Anterior cingulate cortex (tissue), 58 donors: Measurements from ENCODE around the gene SFSWAP.
"Not testable (repeated sequence)": the region's sequence is repeated elsewhere in the genome, so short reads cannot be mapped to it uniquely, and the experiment has no call there.

Experiments
- DNase-seq, 58 donors: peaks; one replicate each; lab custom pipeline; 2025; lab: John Stamatoyannopoulos, UW

SFSWAP gene

GRCh38 chr12:131732996-131733615 lies 22.2 kb downstream of the SFSWAP start:
- no peak for DNase-seq

GRCh38 chr12:131733874-131734273 lies 23.0 kb downstream of the SFSWAP start:
- no peak for DNase-seq

- no peak for DNase-seq
These were observed 23.7 kb downstream of the SFSWAP start for GRCh38 chr12:131734336-131735152.

DNA sequence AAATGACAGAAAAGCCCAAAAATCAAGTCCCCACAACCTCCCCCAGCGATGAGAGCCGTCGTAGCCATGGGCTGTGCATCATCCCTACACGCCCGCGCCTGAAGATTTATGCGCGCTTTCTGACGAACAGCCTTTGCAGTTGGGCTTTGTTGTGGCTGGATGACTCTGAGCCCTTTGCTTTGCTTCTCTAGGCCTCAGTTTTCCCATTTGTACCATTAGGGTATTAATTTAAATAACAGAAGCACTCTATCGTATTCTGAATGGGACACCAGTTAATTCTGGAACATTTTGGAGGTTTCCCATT lies 24.2 kb downstream of the SFSWAP start:
- DNase-seq: no peak

DNA sequence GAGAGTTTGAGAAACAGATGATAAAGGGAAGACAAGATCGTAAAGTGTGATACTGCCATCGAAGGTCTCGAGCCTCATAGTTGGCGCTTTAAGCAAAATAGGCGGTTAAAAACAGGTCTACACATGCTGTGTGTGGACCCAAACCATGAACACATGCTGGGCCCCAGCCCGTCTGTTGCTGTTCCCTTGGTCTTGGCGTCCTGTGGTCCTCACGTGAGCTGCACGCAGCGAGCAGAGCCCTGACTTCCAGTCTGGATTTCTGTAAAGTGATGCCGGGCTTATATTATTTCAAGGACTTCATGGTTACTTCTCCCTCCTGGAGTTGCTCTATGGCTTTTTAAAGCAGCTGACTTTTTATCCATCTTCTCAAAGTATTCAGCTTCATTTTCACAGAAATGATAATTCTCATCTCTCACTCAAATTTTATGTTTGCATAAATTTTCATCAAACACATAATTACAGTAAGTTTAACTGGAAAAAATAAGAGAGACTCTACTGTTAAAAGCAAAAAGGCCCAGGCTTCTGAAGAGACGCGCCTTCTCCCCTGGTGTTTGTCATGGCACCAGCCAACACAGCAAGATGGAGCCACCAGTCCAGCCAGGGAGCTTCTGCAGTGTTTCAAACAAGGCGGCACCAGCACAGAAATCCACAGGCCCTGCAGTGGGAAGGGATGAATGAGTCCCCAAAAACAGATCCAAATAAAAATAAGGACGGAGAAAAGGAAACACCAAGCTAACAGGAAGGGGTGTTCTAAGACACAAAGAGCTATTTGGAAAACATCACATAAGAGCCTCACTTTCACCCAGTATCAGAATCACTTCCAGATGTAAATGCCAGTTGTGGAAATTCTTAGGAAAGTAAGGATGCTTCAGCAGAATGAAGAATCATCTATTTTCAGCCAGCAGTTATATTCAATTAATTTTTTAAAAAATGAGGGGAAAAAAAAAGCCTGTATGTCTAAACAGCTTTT lies 24.9 kb downstream of the SFSWAP start:
- DNase-seq: peak in 12 of 58 donors; percentile 15 to 49 (median 23)

- DNase-seq: peak in 1 of 58 donors; percentile 11
These were observed 25.7 kb downstream of the SFSWAP start for GRCh38 chr12:131736446-131737149.

DNA sequence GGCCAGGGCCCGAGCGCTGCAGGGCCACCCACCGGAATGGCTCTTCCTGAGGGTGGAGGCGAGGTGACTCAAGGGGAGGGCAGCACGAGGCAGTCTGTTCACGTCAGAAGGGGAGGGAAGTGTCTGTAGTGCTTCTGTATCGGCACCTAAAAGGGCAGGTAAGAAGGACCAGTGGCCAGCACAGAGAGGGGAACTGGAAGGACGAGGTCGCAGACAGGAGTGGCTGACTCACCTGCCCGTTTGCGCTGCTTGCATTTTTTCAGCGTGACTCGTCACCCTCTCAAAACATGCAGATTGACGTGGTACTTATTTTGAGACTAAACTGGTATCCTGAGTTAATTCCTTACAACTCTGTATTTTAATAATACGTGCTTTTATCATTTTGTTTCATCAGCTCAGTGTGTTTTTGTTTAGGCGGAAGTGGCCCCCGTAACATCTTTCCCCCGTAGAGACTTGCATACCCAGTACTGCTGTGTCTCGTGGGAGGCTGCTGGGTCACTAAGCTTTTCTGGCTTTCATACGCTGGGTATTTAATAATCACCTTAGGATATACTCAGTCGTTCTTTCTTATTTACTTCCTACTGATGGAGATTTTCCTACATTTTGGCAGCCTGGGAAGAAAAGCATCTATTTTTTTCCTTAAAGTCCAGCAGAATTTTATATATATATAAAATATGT lies 26.4 kb downstream of the SFSWAP start:
- DNase-seq: no peak

- peak in 1 of 58 donors; percentile 56 for DNase-seq
These were observed 27.3 kb downstream of the SFSWAP start for GRCh38 chr12:131738196-131738595.

- DNase-seq: no peak
These were observed 29.7 kb downstream of the SFSWAP start for GRCh38 chr12:131740626-131741025.

DNA sequence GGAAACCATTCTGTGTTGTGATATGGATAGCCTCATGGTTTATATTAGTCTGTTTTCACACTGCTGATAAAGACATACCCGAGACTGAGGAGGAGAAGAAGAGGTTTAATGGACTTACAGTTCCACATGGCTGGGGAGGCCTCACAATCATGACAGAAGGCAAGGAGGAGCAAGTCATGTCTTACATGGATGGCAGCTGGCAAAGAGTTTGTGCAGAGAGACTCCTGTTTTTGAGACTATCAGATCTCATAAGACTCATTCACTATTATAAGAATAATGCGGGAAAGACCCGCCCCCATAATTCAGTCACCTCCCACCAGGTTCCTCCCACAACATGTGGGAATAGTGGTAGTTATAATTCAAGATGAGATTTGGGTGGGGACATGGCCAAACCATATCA lies 31.9 kb downstream of the SFSWAP start:
- DNase-seq: not testable (repeated sequence)

DNA sequence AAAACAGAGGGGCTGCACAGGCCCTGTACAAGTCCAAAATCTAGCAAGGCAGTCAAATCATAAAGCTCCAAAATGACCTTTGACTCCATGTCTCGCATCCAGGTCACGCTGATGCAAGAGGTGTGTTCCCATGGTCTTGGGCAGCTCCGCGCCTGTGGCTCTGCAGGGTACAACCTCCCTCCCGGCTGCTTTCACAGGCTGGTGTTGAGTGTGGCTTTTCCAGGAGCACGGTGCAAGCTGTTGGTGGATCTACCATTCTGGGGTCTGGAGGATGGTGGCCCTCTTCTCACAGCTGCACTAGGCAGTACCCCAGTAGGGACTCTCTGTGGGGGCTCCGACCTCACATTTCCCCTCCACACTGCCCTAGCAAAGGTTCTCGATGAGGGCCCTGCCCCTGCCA lies 32.5 kb downstream of the SFSWAP start:
- not testable (repeated sequence) for DNase-seq

GRCh38 chr12:131743880-131744279 lies 33.0 kb downstream of the SFSWAP start:
- not testable (repeated sequence) for DNase-seq

DNA sequence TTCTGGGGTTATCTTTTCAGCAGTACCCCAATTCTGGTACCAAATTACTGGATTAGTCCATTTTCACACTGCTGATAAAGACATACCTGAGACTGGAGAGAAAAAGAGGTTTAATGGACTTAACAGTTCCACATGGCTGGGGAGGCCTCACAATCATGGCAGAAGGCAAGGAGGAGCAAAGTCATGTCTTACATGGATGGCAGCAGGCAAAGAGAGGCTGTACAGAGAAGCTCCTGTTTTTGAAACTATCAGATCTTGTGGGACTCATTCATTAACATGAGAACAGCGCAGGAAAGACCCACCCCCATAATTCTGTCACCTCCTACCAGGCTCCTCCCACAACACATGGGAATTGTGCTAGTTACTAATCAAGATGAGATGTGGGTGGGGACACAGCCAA lies 33.8 kb downstream of the SFSWAP start:
- DNase-seq: not testable (repeated sequence)

DNA sequence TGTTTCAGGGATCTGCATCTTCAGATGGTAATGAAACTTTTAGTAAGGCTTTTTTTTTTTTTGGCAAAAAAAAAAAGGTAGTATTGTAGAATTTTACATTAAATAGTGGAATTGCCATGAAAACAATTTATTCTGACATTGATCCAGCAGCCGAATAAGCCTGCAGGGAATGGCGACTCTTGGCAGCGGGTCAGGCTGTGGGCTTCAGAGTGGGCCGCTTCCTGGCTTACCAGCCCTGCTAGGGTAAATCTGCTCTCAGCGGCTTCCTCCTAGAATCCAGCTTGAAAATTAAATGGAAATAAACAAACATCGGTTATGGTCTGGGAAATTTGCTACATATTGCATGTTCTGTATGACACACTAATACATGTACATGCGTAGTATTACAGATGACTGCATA lies 34.8 kb downstream of the SFSWAP start:
- no peak for DNase-seq

- DNase-seq: no peak
These were observed 36.6 kb downstream of the SFSWAP start for GRCh38 chr12:131747276-131748177.

DNA sequence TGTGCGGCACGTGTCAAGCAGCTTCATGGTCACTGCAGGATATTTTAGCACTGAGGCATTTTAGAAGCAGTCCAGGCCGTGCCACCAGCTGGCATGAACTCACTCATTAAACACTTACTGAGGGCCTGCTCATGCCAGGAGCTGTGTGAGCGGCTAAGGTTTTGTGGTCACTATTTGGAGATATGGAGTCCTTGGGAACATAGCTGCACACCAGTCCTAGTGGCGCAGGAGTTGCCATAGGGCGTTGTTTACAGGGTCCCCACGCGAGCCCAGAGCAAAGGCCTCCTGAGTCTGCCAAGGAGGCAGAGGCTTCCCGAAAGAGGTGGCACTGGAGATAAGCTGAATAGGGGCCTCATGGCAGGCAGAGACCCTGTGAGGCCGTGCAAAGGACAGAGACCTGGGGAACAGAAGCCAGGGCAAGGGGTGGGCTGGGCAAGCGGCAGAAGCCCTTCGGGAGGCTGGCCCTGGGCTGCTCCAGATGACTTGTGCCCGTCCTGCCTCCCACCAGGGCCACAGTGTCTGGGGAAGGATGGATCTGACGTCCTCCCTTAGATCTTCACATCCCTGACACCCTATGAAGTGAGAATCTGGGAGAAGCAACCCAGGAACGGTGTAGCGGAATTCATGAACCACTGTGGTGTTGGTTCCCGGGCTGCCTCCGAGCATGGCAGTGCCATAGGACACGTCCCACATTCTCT lies 38.9 kb downstream of the SFSWAP start:
- DNase-seq: no peak

- peak in 10 of 58 donors; percentile 17 to 51 (median 28) for DNase-seq
These were observed 40.4 kb downstream of the SFSWAP start for GRCh38 chr12:131751335-131751734.

- no peak for DNase-seq
These were observed 41.6 kb downstream of the SFSWAP start for GRCh38 chr12:131752451-131752850.
